Measurements from ENCODE around the gene NPIPB8. TPM values are rescaled to one million over a fixed set of nuclear protein-coding genes. Genes with fewer than 3 reads are reported as not detected.
"Not testable (repeated sequence)": the region's sequence is repeated elsewhere in the genome, so short reads cannot be mapped to it uniquely, and the experiment has no call there.

The NPIPB8 gene
- total RNA-seq, 4 donors from 2014 or later = 8.1 TPM; not detected in 3

- DNase-seq = no peak
- no peak overlapping the region for H3K4me3 ChIP-seq
- intact Hi-C loops (cut with DNase I; ENCODE audit: low total_unique reads) = no loop called here
- TF ChIP-seq POLR2A (IDR thresholded peaks at IDR 0.05) (no peak), CTCF (IDR thresholded peaks at IDR 0.05) (no peak)
- H3K27me3 ChIP-seq = no peaks in the 10 kb centered on the region
- no peaks in the 10 kb centered on the region for H3K36me3 ChIP-seq
- no peaks in the 10 kb centered on the region for H3K9me3 ChIP-seq
- H3K4me1 ChIP-seq = no peaks in the 10 kb centered on the region
- H3K27ac ChIP-seq = no peak overlapping the region
Observed at GRCh38 chr16:28597692-28598261, 40.1 kb upstream of the NPIPB8 start.

GRCh38 chr16:28599377-28600285 is 38.2 kb upstream of the NPIPB8 start:
- H3K27ac ChIP-seq; H3K4me3 ChIP-seq; DNase-seq; H3K36me3 ChIP-seq; intact Hi-C loops (cut with DNase I; ENCODE audit: low total_unique reads); H3K9me3 ChIP-seq; H3K4me1 ChIP-seq; H3K27me3 ChIP-seq: not testable (repeated sequence)

GRCh38 chr16:28600965-28601364 is 36.9 kb upstream of the NPIPB8 start:
- not testable (repeated sequence) for H3K27me3 ChIP-seq

GRCh38 chr16:28601589-28601988 is 36.3 kb upstream of the NPIPB8 start:
- H3K27ac ChIP-seq; H3K36me3 ChIP-seq; intact Hi-C loops (cut with DNase I; ENCODE audit: low total_unique reads); DNase-seq; H3K4me3 ChIP-seq; H3K9me3 ChIP-seq; H3K27me3 ChIP-seq; H3K4me1 ChIP-seq: not testable (repeated sequence)

More at GRCh38 chr16:28600965-28601364, 36.9 kb upstream of the NPIPB8 start:
- H3K36me3 ChIP-seq; H3K9me3 ChIP-seq; H3K27ac ChIP-seq; intact Hi-C loops (cut with DNase I; ENCODE audit: low total_unique reads); H3K4me3 ChIP-seq; H3K4me1 ChIP-seq; DNase-seq: not testable (repeated sequence)

GRCh38 chr16:28602062-28602461 is 35.8 kb upstream of the NPIPB8 start:
- H3K4me1 ChIP-seq; H3K27ac ChIP-seq; DNase-seq; intact Hi-C loops (cut with DNase I; ENCODE audit: low total_unique reads); H3K9me3 ChIP-seq; H3K27me3 ChIP-seq; H3K36me3 ChIP-seq; H3K4me3 ChIP-seq: not testable (repeated sequence)

- DNase-seq = no peak
- Histone ChIP-seq H3K36me3 (no peaks in the 10 kb centered on the region), H3K4me3 (no peak overlapping the region), H3K27ac (no peak overlapping the region), H3K27me3 (no peaks in the 10 kb centered on the region), H3K9me3 (no peaks in the 10 kb centered on the region), H3K4me1 (no peaks in the 10 kb centered on the region)
- TF ChIP-seq POLR2A (IDR thresholded peaks at IDR 0.05) (no peak), CTCF (IDR thresholded peaks at IDR 0.05) (no peak)
- intact Hi-C loops (cut with DNase I; ENCODE audit: low total_unique reads) = no loop called here
Observed at GRCh38 chr16:28602529-28602928, 35.3 kb upstream of the NPIPB8 start.

- Histone ChIP-seq H3K4me3 (no peak overlapping the region), H3K27ac (no peak overlapping the region), H3K9me3 (no peaks in the 10 kb centered on the region), H3K36me3 (no peaks in the 10 kb centered on the region), H3K4me1 (no peaks in the 10 kb centered on the region), H3K27me3 (no peaks in the 10 kb centered on the region)
- DNase-seq = no peak
- intact Hi-C loops (cut with DNase I; ENCODE audit: low total_unique reads) = no loop called here
- TF ChIP-seq CTCF (IDR thresholded peaks at IDR 0.05) (no peak), POLR2A (IDR thresholded peaks at IDR 0.05) (no peak)
Observed at GRCh38 chr16:28603381-28604185, 34.3 kb upstream of the NPIPB8 start.

All from uterus (tissue), 4 donors.